ENCODE results near the gene GSK3B.

DNA sequence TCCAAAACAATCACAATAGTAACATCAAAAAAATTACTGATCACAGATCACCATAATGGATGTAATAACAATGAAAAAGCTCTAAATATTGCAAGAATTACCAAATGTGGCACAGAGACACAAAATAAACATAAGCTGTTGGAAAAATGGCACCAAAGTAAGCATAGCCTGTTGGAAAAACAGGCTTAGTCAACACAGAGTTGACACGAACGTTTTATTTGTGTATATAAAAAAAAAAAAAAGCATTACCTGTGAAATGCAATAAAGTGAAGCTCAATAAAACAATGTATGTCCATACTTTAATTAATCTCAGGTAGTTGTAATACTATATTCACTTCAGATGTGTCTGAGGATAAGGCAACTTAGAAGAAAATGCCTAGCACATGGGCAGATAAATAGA lies 235.3 kb downstream of the GSK3B start:
- TF ChIP-seq, protein P1, sequence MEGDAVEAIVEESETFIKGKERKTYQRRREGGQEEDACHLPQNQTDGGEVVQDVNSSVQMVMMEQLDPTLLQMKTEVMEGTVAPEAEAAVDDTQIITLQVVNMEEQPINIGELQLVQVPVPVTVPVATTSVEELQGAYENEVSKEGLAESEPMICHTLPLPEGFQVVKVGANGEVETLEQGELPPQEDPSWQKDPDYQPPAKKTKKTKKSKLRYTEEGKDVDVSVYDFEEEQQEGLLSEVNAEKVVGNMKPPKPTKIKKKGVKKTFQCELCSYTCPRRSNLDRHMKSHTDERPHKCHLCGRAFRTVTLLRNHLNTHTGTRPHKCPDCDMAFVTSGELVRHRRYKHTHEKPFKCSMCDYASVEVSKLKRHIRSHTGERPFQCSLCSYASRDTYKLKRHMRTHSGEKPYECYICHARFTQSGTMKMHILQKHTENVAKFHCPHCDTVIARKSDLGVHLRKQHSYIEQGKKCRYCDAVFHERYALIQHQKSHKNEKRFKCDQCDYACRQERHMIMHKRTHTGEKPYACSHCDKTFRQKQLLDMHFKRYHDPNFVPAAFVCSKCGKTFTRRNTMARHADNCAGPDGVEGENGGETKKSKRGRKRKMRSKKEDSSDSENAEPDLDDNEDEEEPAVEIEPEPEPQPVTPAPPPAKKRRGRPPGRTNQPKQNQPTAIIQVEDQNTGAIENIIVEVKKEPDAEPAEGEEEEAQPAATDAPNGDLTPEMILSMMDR (IDR thresholded peaks at IDR 0.05): no peak
- no peak for TF ChIP-seq POLR2A (IDR thresholded peaks at IDR 0.05)
